DMS 273 (cell line): Measurements from ENCODE around the gene CFAP157.

ENCODE experiments used
- DNase-seq: peaks from one replicate; lab custom pipeline; 2025; ENCODE audit not compliant: unreplicated experiment; lab: John Stamatoyannopoulos, UW

The CFAP157 gene

GRCh38 chr9:127714951-127715469, 8.2 kb downstream of the CFAP157 start:
- DNase-seq: peak; percentile 80

GRCh38 chr9:127715470-127716337, 8.9 kb downstream of the CFAP157 start, which contains the start of the genes PTRH1 and TTC16:
TSS of gene PTRH1 (minus strand) at chr9:127715663. CDS start at chr9:127715639, 24 bp downstream.
TSS of gene TTC16 (plus strand) at chr9:127716079. CDS start at chr9:127716146, 67 bp downstream.
- DNase-seq: peak; percentile 98

GRCh38 chr9:127716412-127716811, 9.6 kb downstream of the CFAP157 start:
- DNase-seq: no peak

GRCh38 chr9:127717766-127718165, 11.0 kb downstream of the CFAP157 start:
- DNase-seq: peak; percentile 61

GRCh38 chr9:127720031-127720864, 13.5 kb downstream of the CFAP157 start:
- DNase-seq: peak; percentile 24

- no peak for DNase-seq
Measured at GRCh38 chr9:127720865-127721227, 14.1 kb downstream of the CFAP157 start.

GRCh38 chr9:127721391-127721821, 14.6 kb downstream of the CFAP157 start:
- DNase-seq: peak; percentile 24

- no peak for DNase-seq
Measured at GRCh38 chr9:127722055-127722745, 15.4 kb downstream of the CFAP157 start.

- no peak for DNase-seq
Measured at GRCh38 chr9:127723013-127723412, 16.2 kb downstream of the CFAP157 start.

- peak; percentile 43 for DNase-seq
Measured at GRCh38 chr9:127723444-127723843, 16.7 kb downstream of the CFAP157 start.

- peak; percentile 60 for DNase-seq
Measured at GRCh38 chr9:127724012-127724411, 17.2 kb downstream of the CFAP157 start.

GRCh38 chr9:127726871-127727270, 20.1 kb downstream of the CFAP157 start:
- DNase-seq: no peak

GRCh38 chr9:127728808-127729207, 22.0 kb downstream of the CFAP157 start:
- no peak for DNase-seq

- DNase-seq: no peak
Measured at GRCh38 chr9:127729522-127730256, 22.9 kb downstream of the CFAP157 start.

- no peak for DNase-seq
Measured at GRCh38 chr9:127730262-127730661, 23.5 kb downstream of the CFAP157 start.

- no peak for DNase-seq
Measured at GRCh38 chr9:127730799-127731410, 24.1 kb downstream of the CFAP157 start.

- no peak for DNase-seq
Measured at GRCh38 chr9:127731938-127732337, 25.1 kb downstream of the CFAP157 start.

GRCh38 chr9:127732444-127732843, 25.7 kb downstream of the CFAP157 start:
- DNase-seq: no peak

GRCh38 chr9:127733614-127734013, 26.8 kb downstream of the CFAP157 start:
- no peak for DNase-seq

- DNase-seq: no peak
Measured at GRCh38 chr9:127734247-127734746, 27.5 kb downstream of the CFAP157 start.
